ENCODE measurements around the gene NNAT.

The NNAT gene

GRCh38 chr20:37503256-37503927, 17.7 kb upstream of the NNAT start:
- DNase-seq, result no peak

- no peak for DNase-seq
Observed at GRCh38 chr20:37504404-37505096, 16.5 kb upstream of the NNAT start.

- peak in 1 of 2 experiments; percentile 28 for DNase-seq
Observed at GRCh38 chr20:37505263-37506151, 15.5 kb upstream of the NNAT start.

DNA sequence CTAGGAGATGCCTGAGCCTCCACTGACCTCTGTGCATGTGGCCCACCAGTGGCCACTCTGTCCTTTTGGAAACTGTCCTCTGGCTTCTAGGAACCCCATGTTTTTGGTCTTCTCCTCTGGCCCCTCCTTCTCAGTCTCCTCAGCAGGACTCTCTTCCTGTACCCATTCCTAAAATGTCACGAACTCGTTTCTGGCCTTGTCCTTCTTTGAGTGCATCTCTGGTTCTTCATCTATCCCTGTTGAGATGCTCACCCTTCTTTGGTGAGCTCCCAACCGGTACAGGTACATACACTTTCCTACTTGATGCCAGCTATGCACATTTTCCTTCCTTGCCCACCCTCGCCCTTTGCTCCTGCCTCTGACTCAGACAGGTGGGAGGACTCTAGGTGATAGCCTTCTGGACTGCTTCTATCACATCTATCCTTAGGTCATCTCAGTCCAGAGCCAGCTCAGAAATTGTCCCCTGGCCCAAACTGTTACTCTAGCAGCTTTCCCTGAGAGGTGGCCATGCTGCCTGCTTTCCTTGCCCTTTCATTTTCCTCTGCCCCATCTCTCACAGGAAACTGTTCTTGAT, 14.8 kb upstream of the NNAT start:
- DNase-seq, result no peak

DNA sequence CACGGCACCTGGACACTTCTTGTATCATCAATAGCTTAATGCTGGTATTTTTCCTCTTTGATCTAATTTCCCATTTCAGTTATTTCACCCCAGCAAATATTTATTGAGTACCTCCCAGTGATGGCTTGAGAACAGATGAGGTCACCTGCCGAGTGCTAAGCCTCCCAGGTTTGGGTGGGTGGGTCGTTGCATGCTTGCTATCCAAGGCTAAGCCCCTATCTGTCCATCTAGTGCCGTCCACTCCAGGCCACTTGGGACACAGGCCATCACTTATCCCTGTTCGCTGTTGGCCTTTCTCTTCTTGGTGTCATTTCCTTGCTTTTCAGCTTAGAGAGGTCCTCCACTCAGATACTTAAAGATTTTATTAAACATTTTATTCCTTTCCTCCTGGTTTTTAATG, 10.8 kb upstream of the NNAT start:
- DNase-seq, result no peak

GRCh38 chr20:37511610-37512275, 9.3 kb upstream of the NNAT start:
- peak; percentile 16 to 66 for DNase-seq

DNA sequence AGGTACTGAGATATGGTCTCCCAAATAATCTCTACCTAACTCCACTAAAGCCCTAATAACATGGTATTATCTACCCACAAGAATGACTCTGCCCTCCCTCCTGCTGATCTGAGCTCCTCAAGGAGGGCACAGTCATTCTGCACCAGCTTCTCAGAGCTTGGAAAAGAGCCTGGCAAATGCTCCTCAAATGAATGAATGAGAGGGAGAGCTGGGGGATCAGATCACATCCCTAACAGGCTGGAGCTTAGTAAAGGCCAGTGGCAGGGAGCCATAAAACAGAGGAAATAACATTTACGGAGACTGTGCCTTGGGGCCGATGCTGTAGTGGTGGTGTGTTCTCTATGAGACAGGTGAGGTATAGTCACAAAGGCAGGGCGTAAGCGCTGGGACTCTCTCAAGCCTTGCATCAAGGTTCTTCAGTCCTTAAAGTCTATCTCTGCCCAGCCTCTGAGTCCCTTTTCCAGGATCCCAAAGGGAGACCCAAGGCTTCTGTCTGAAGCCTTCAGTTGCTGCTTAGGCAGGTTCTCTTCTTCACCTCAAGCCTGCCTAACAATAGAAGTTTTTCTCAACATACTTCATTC, 7.2 kb upstream of the NNAT start:
- DNase-seq, result no peak

DNA sequence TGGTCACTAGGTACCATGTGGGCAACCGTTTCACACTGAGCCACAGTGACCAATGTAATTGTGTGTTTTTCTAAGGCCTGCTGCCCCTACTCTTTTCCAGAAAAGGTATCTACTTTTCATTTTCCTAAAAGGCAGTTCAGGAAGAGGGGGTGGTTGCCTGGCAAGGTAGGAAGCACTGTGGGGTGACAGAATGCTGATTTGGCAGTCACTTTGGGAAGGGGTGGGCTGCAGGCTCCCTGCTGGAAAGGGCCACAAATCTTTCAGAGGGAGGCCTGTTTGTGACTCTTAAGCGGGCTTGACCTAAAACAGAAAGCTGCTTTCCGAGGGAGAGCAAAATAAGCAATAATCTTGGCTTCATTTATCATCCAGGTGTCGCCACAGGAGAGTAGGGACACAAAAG, 5.2 kb upstream of the NNAT start:
- DNase-seq, result no peak

DNA sequence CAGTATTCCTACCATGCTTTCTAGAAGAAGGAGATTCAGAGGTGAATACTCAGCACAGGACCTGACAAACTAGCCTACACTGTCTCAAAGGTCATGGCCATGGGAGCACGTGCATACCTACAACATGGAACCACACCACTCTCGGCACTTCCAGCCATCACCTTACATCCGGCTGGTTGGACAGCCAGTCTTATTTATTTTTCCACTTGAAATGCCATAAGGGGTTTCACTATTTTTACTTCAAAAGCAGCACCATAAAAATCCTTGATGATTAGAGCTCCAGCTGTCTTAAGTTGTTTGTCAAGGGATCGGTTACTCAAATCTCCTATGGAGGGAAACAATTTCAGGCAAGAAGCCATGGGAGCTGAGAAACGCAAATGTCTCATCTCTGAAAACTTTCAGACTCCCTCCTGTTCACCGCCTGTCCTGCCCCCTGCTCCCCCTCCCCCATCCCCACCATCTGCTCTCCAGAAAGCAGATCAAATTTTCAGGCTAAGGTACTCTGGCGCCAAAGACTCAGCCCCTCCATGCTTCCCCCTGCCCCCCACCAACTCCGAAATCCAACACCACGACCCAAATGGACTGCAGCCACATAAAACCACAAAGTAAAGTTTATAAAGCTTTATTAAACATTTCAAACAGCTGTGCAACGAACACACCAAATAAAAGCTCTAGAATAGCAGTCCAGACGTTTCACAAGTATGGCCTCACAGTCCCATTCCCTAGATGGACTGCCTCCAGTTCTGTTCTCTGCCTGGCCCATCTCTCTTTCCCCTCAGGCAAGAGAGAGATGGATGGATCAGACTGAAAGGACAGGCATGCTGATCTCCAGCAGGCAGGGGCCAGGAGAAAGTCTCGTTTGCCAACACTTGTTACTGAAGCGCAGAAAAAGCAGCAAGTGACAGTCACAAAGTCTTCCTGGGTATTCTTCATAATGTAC, 4.0 kb upstream of the NNAT start:
- peak; percentile 98 to 99 for DNase-seq

DNA sequence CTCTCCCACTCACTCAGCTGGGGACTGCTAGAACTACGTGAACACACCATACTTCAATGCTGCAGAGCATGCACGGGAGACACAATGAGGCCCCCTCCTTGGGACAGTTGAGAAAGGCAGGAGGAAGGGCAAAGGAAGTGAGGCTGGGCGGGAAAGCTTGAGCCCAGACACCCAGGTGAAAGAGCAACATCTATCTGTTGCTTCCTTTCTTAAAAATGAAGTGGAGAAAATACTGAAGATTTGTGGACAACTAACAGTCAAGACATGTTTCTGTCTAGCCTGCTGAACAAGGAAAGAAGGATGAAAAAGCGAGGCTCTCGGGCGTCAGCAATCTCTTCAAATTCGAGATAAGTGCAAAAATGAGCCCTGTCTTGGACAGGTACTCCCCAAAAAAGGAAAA, 3.0 kb upstream of the NNAT start:
- DNase-seq, result peak in 1 of 2 experiments; percentile 28

- no peak for DNase-seq
Observed at GRCh38 chr20:37518606-37519507, 2.2 kb upstream of the NNAT start.

- peak; percentile 85 to 92 for DNase-seq
Observed at GRCh38 chr20:37519508-37520418, 1.3 kb upstream of the NNAT start.

DNA sequence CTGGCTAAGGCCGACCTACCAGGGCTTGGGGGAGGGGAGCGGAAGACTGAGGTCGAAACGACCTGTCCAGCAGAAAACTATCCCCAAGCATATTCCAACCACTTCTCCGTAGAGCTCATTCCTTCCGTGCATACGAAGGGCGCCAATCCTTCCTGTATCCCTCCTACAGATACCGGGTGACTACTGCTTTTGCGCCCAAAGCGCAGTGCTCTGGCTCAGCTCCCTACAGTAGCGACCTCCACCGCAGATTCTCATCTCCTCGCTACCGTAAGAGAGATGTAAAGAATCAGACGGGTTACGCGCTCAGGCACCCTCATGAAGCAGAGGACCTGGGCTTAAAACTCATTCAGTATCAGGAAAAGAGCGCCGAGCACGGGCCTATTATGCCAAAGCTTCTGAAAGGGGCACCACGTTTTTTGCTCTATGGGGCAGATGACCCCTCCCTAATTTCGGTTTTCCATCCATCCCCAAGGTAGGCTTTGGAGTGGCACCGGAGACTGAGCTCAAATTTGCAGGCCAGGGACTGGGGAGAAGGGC, 563 bp upstream of the NNAT start:
- DNase-seq, result no peak

GRCh38 chr20:37522260-37523011, 1.4 kb downstream of the NNAT start:
- DNase-seq, result peak in 1 of 2 experiments; percentile 37

DNA sequence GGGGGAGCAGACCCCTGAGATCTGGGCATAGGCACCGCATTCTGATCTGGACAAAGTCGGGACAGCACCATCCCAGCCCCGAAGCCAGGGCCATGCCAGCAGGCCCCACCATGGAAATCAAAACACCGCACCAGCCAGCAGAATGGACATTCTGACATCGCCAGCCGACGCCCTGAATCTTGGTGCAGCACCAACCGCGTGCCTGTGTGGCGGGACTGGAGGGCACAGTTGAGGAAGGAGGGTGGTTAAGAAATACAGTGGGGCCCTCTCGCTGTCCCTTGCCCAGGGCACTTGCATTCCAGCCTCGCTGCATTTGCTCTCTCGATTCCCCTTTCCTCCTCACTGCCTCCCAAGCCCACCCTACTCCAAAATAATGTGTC, 2.0 kb downstream of the NNAT start:
- DNase-seq, result no peak

DNA sequence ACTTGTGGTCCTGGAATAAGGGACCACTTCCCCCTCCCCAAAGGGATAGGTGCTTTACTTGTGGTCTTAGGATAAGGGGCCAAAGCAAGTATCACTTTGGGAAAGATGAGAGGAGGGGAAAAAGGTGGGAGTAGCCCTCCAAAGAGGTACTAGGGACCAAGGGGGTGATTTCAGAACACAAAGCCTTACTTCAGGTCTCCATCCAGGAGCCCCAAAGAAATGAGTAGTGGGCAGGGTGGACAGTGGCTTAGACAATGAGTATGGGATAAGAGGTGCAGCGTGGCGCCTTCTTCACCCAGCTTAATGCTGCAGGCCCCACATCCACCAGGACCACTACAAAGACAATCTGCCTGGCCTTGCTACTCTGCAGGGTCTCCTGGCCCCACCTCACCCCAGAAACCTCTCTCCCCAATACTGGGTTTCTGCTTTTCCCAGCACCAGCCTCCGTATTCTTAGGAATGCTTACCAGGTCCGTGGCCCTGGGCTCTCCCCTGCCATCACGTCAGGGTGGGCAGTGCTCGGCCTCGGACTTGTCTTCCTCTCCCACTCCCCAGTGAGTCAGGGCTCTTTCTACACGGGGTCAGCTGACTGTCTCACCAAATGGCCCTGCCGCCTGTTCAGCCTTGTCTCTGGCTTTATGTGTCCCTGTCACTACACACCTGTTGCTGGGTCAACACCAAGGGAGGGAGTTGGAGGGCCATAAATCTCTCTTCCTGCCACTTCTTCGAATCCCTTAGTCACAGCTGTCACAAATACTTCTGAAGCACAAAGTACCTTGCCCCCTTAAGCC, 3.1 kb downstream of the NNAT start:
- peak; percentile 97 to 98 for DNase-seq
